IPS-15b (cell line): ENCODE results near the gene FOXP4.

Source experiments
- H3K27me3 ChIP-seq: one replicate; pipeline ENCODE4 v1.6.1; 2013; ENCODE audit warnings: low read length; ENCODE audit not compliant: control insufficient read depth, insufficient read depth
- H3K36me3 ChIP-seq: one replicate; pipeline ENCODE4 v1.6.1; 2013; ENCODE audit warnings: low read length; ENCODE audit not compliant: control insufficient read depth, insufficient read depth
- H3K4me1 ChIP-seq: one replicate; pipeline ENCODE4 v1.6.1; 2013; ENCODE audit warnings: mild to moderate bottlenecking, low read length; ENCODE audit not compliant: control insufficient read depth, insufficient read depth
- H3K4me3 ChIP-seq: one replicate; pipeline ENCODE4 v1.5.1; 2013; ENCODE audit warnings: low read depth, low read length
- H3K9ac ChIP-seq: one replicate; pipeline ENCODE4 v1.6.1; 2013; ENCODE audit warnings: low read depth, mild to moderate bottlenecking, low read length
- H3K9me3 ChIP-seq: one replicate; pipeline ENCODE4 v1.6.1; 2013; ENCODE audit warnings: mild to moderate bottlenecking, low read length; ENCODE audit not compliant: control insufficient read depth, insufficient read depth

FOXP4 gene

GRCh38 chr6:41523915-41524633 is 22.1 kb upstream of the FOXP4 start:
- Histone ChIP-seq H3K27me3 (peaks cover 41% of the 10 kb centered on the region), H3K9me3 (no peaks in the 10 kb centered on the region), H3K36me3 (no peaks in the 10 kb centered on the region), H3K4me1 (peaks cover 3% of the 10 kb centered on the region), H3K9ac (no peak overlapping the region), H3K4me3 (peak overlapping the region; percentile 2)

- peaks cover 3% of the 10 kb centered on the region for H3K4me1 ChIP-seq
- H3K27me3 ChIP-seq: peaks cover 47% of the 10 kb centered on the region
- no peak overlapping the region for H3K9ac ChIP-seq
- H3K4me3 ChIP-seq: peak overlapping the region; percentile 2
- H3K36me3 ChIP-seq: no peaks in the 10 kb centered on the region
- no peaks in the 10 kb centered on the region for H3K9me3 ChIP-seq
These were observed 21.6 kb upstream of the FOXP4 start for GRCh38 chr6:41524634-41525011.

- Histone ChIP-seq H3K36me3 (no peaks in the 10 kb centered on the region), H3K9ac (no peak overlapping the region), H3K4me1 (peaks cover 5% of the 10 kb centered on the region), H3K9me3 (no peaks in the 10 kb centered on the region), H3K4me3 (no peak overlapping the region), H3K27me3 (peaks cover 55% of the 10 kb centered on the region)
These were observed 18.3 kb upstream of the FOXP4 start for GRCh38 chr6:41527721-41528408.

- H3K36me3 ChIP-seq: no peaks in the 10 kb centered on the region
- no peak overlapping the region for H3K9ac ChIP-seq
- no peaks in the 10 kb centered on the region for H3K9me3 ChIP-seq
- peaks cover 5% of the 10 kb centered on the region for H3K4me1 ChIP-seq
- H3K27me3 ChIP-seq: peaks cover 51% of the 10 kb centered on the region
- no peak overlapping the region for H3K4me3 ChIP-seq
These were observed 17.7 kb upstream of the FOXP4 start for GRCh38 chr6:41528409-41528963.

GRCh38 chr6:41529049-41529448 is 17.1 kb upstream of the FOXP4 start:
- Histone ChIP-seq H3K36me3 (no peaks in the 10 kb centered on the region), H3K9me3 (no peaks in the 10 kb centered on the region), H3K4me3 (no peak overlapping the region), H3K9ac (no peak overlapping the region), H3K27me3 (peaks cover 49% of the 10 kb centered on the region), H3K4me1 (peaks cover 5% of the 10 kb centered on the region)

GRCh38 chr6:41529970-41530369 is 16.2 kb upstream of the FOXP4 start:
- Histone ChIP-seq H3K36me3 (no peaks in the 10 kb centered on the region), H3K9ac (no peak overlapping the region), H3K9me3 (no peaks in the 10 kb centered on the region), H3K4me1 (peaks cover 2% of the 10 kb centered on the region), H3K4me3 (no peak overlapping the region), H3K27me3 (peaks cover 52% of the 10 kb centered on the region)

- Histone ChIP-seq H3K4me1 (peaks cover 2% of the 10 kb centered on the region), H3K9me3 (no peaks in the 10 kb centered on the region), H3K9ac (no peak overlapping the region), H3K4me3 (no peak overlapping the region), H3K36me3 (no peaks in the 10 kb centered on the region), H3K27me3 (peaks cover 52% of the 10 kb centered on the region)
These were observed 15.7 kb upstream of the FOXP4 start for GRCh38 chr6:41530476-41530875.

- Histone ChIP-seq H3K4me1 (peaks cover 2% of the 10 kb centered on the region), H3K4me3 (no peak overlapping the region), H3K9ac (no peak overlapping the region), H3K36me3 (no peaks in the 10 kb centered on the region), H3K9me3 (no peaks in the 10 kb centered on the region), H3K27me3 (peaks cover 54% of the 10 kb centered on the region)
These were observed 15.2 kb upstream of the FOXP4 start for GRCh38 chr6:41531016-41531415.

- no peak overlapping the region for H3K4me3 ChIP-seq
- peaks cover 2% of the 10 kb centered on the region for H3K4me1 ChIP-seq
- H3K9me3 ChIP-seq: no peaks in the 10 kb centered on the region
- H3K36me3 ChIP-seq: no peaks in the 10 kb centered on the region
- no peak overlapping the region for H3K9ac ChIP-seq
- peaks cover 49% of the 10 kb centered on the region for H3K27me3 ChIP-seq
These were observed 14.3 kb upstream of the FOXP4 start for GRCh38 chr6:41531591-41532582.

GRCh38 chr6:41535766-41536165 is 10.4 kb upstream of the FOXP4 start:
- Histone ChIP-seq H3K9ac (no peak overlapping the region), H3K36me3 (no peaks in the 10 kb centered on the region), H3K27me3 (peaks cover 60% of the 10 kb centered on the region), H3K4me1 (peaks cover under 1% of the 10 kb centered on the region), H3K4me3 (no peak overlapping the region), H3K9me3 (no peaks in the 10 kb centered on the region)
